Adipose tissue (tissue), 3 donors: ENCODE measurements around the gene GAB2. TPM values are rescaled to one million over a fixed set of nuclear protein-coding genes. Genes with fewer than 3 reads are reported as not detected.

Experiments
- H3K27ac ChIP-seq: one replicate; pipeline ENCODE4 v1.5.1; 2013; ENCODE audit warnings: low read depth, low read length
- WGBS, 3 donors: extraction: QIAGEN DNeasy Blood & Tissue Kit; methylation state at CpG; one replicate each; pipeline ENCODE4 v1.1.7; 2013; 5-methylcytosine and 5-hydroxymethylcytosine counted together
- polyA plus RNA-seq, 3 donors: library from polyadenylated mRNA; stranded (reverse); fragments of 200-250 nt; gene quantifications; one replicate each; pipeline ENCODE4 v1.2.3, GENCODE V29; 2013
- donor health status: healthy with polysubstance abuse.
- donor health status: Bipolar disorder and iron deficiency.
- donor health status: healthy.

GAB2 gene
- polyA plus RNA-seq, 3 donors = 5.3 to 24.9 (median 22.8) TPM

GRCh38 chr11:78336877-78337553, 80.6 kb downstream of the GAB2 start:
- 65 to 80% (median 70%) methylated on average over 4 of the region's 4 CpGs for WGBS, 3 donors
- H3K27ac ChIP-seq = no peak overlapping the region

- no peak overlapping the region for H3K27ac ChIP-seq
These were observed 83.5 kb downstream of the GAB2 start for GRCh38 chr11:78334109-78334508.

- H3K27ac ChIP-seq = no peak overlapping the region
- 78 to 87% (median 78%) methylated on average over 1 of the region's 1 CpG for WGBS, 3 donors
These were observed 84.7 kb downstream of the GAB2 start for GRCh38 chr11:78332872-78333271.

- 71 to 90% (median 74%) methylated on average over 1 of the region's 1 CpG for WGBS, 3 donors
- H3K27ac ChIP-seq = no peak overlapping the region
These were observed 85.3 kb downstream of the GAB2 start for GRCh38 chr11:78332174-78332866.

DNA sequence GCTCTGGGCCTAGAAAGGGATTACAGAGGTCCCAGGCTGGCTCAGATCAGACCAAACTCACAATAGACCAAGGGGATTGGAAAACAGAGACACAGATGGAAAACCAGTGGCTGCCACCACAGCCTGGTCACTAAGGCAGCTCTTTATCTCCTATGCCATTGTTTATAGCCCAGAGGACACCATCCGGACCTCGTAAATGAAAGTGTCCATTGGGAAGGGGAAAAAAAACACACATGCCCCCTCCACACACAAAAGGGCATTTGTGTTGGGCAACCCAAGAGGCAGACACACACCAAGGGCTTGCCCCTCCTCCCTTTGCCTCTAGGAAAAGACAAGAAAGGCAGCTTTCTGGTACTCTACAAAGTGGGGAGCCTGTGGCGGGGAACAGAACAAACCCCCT, 85.9 kb downstream of the GAB2 start:
- H3K27ac ChIP-seq = no peak overlapping the region
- 73 to 82% (median 79%) methylated on average over 3 of the region's 3 CpGs for WGBS, 3 donors

GRCh38 chr11:78330361-78330760, 87.3 kb downstream of the GAB2 start:
- WGBS, 3 donors = 81 to 94% (median 82%) methylated on average over 3 of the region's 3 CpGs
- no peak overlapping the region for H3K27ac ChIP-seq

- H3K27ac ChIP-seq = no peak overlapping the region
- WGBS, 3 donors = 78 to 95% (median 94%) methylated on average over 6 of the region's 6 CpGs
These were observed 89.7 kb downstream of the GAB2 start for GRCh38 chr11:78327945-78328344.

DNA sequence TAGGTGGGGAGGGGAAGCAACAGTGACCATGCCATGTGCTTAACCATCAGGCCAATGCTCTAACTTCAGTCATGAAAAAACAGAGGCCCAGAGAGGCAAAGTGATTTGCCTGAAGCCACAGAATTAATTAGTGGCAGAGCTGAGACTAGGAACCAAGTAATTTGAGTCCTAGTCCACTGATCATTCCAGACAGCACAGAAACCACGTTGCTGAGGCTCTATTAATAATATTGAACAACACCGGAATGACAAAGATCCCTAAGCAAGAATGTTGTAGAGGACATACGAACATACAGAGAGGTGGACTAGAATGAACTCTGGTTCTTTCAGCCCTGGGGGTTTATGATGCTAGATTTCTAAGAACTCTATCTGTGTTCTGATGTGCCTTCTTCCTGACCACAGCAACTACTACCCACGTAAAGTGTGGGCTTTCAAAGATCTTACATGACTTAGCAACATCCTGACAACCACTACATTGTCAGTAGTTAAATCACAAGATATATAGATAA, 92.3 kb downstream of the GAB2 start:
- WGBS, 3 donors = 72 to 76% (median 75%) methylated on average over 4 of the region's 4 CpGs
- H3K27ac ChIP-seq = no peak overlapping the region

GRCh38 chr11:78323363-78323762, 94.3 kb downstream of the GAB2 start:
- no peak overlapping the region for H3K27ac ChIP-seq
- 87 to 90% (median 88%) methylated on average over 6 of the region's 6 CpGs for WGBS, 3 donors

- 35 to 67% (median 50%) methylated on average over 4 of the region's 4 CpGs for WGBS, 3 donors
- no peak overlapping the region for H3K27ac ChIP-seq
These were observed 98.1 kb downstream of the GAB2 start for GRCh38 chr11:78319453-78319955.

DNA sequence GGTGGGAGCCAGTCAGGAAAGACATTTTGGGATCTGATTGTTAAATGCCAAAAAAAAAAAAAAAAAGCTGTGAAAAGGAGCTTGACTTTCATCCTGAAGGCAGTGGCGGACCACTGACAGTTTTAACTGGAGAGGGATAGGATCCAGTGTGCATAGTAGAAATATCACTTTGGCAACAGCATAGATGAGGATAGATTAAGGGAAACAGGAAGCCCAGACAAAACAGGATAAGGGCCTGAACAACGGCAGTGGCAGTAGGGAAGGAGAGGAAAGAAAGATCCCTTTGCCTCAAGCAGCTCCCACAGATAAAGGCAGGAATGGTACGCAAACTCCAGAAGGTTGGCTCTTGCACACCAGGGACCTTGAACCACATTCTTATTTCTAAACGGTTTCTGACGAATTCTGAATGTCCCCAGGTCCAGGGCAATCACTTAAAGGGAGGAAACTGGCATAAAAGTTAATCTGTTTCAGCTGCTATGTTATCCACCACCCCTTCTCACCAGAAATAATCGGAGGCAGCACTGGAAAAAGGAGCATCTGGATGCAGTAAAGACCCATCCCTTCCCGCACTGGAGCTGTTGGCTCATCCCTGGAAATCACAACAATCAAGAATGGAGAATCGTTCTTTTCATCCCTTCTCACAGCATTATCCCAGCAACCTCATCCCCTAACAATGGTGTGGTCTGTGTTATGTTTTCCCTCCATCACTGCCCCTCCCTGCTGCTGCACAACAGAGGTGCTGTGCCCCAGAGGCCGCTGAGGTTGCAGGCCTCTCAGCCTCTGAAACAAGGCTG, 99.1 kb downstream of the GAB2 start:
- H3K27ac ChIP-seq = no peak overlapping the region
- WGBS, 3 donors = 44 to 57% (median 51%) methylated on average over 9 of the region's 9 CpGs

DNA sequence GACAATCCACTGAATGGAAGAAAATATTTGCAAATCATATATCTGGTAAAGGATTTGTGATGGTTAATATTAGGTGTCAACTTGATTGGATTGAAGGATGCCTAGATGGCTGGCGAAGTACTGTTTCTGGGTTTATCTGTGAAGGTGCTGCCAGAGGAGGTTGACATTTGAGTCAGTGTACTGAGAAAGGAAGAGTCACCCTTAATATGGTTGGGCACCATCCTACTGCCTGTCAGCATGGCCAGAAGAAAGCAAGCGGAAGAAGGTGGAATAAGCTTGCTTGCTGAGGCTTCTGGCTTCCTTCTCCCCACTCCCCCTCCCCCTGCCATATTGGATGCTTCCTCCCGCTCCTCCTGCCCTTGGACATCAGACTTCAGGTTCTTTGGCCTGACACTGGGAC, 101.9 kb downstream of the GAB2 start:
- WGBS, 3 donors = 89 to 100% (median 92%) methylated on average over 3 of the region's 3 CpGs
- no peak overlapping the region for H3K27ac ChIP-seq

GRCh38 chr11:78314762-78315161, 102.9 kb downstream of the GAB2 start:
- H3K27ac ChIP-seq = no peak overlapping the region
- WGBS, 3 donors = 65 to 82% (median 73%) methylated on average over 5 of the region's 5 CpGs

- H3K27ac ChIP-seq = no peak overlapping the region
- WGBS, 3 donors = 77 to 88% (median 77%) methylated on average over 2 of the region's 2 CpGs
These were observed 103.7 kb downstream of the GAB2 start for GRCh38 chr11:78313898-78314297.

- WGBS, 3 donors = 55 to 95% (median 91%) methylated on average over 2 of the region's 2 CpGs
- H3K27ac ChIP-seq = no peak overlapping the region
These were observed 104.3 kb downstream of the GAB2 start for GRCh38 chr11:78313181-78313795.

DNA sequence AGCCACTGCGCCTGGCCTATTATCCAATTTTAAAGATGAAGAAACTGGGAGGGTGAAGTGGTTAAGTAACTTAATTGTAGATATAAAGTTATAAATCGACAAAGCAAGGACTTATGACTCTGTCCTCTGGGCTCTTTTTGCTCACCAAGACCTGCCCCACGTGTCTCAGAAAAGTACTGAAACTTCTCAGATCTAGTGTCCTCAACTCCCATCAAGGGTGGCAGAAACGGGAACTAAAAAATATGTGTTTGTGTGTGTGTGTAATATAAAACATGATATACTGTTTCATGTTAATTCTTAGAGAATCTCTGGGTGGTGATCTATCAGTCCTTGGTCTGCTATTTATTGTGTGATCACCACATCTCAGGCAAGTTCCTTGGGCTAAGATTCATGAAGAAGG, 104.9 kb downstream of the GAB2 start:
- 73 to 94% (median 85%) methylated on average over 4 of the region's 4 CpGs for WGBS, 3 donors
- no peak overlapping the region for H3K27ac ChIP-seq

DNA sequence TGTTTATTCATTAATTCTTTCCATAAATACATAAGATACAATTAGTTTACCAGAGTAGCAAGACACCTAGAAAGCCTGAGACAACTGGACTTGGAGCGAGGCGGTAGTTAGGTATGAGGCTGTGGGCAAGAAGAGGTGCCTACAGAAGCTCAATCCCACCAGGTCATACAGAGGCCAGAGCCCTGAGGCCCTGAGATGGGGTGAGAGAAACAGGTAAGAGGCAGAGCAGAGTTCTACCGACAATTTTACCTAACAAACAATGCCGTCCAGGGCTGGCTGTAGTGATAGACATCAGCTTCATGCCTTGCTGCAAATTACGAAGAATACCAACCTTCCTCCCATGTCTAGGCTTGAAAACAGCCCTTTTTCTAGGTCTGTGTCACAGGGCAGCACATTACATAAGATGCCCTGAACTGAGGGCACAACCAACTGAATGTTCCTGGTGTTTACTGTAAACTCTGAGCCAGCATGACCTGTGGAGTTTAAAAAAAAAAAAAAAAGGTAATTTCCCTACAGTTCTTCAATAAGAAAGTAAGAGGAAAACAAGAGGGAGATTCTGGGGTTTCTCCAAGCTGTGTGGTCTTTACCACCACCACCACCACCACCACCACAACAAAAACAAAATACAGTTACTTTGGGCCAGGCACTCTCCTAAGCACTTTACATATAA, 105.8 kb downstream of the GAB2 start:
- WGBS, 3 donors = 76 to 91% (median 88%) methylated on average over 5 of the region's 5 CpGs
- no peak overlapping the region for H3K27ac ChIP-seq

DNA sequence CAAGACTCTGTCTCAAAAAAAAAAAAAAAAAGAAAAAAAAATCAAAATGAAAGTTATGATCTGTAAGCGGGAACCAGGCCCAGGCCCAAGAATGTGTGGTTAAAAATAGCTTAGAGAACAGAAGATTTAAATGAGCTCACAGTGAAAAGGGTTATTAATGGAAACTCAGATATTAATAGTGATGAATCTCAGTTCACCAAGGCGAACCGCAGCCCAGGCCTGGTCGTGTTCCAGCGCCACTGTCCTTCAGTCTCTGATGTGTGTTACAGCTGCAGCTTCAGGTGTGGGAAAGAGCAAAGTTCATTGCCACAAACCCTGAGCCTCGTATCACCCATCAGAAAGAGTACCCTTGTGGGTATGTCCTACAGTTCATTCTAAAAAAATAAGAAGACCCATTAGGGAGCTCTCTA, 107.1 kb downstream of the GAB2 start:
- 5 to 28% (median 23%) methylated on average over 6 of the region's 6 CpGs for WGBS, 3 donors
- H3K27ac ChIP-seq = no peak overlapping the region
